Colonic mucosa (tissue), 4 donors: ENCODE data around the gene ACSL4. TPM values are rescaled to one million over a fixed set of nuclear protein-coding genes. Genes with fewer than 3 reads are reported as not detected.

Experiments used
- DNase-seq: peaks from one replicate; pipeline ENCODE4 v3.0.0-alpha.2; 2020
- H3K27ac ChIP-seq: fragments of 200-600 bp; one replicate; pipeline ENCODE4 v1.8.0; 2021
- H3K27me3 ChIP-seq: fragments of 200-600 bp; one replicate; pipeline ENCODE4 v1.8.0; 2021
- H3K36me3 ChIP-seq: fragments of 200-600 bp; one replicate; pipeline ENCODE4 v1.8.0; 2021
- H3K4me1 ChIP-seq: fragments of 200-600 bp; one replicate; pipeline ENCODE4 v1.8.0; 2021; ENCODE audit warnings: mild to moderate bottlenecking
- H3K4me3 ChIP-seq: fragments of 200-600 bp; one replicate; pipeline ENCODE4 v1.8.0; 2021
- H3K9ac ChIP-seq, 2 donors: one replicate each; pipeline ENCODE4 v1.7.0; 2013; ENCODE audit warnings: control low read depth in 2 of 2, low read depth in 2 of 2, low read length in 2 of 2
- H3K9me3 ChIP-seq: fragments of 200-600 bp; one replicate; pipeline ENCODE4 v1.8.0; 2021
- CTCF ChIP-seq: fragments of 200-600 bp; IDR thresholded peaks from one replicate; pipeline ENCODE4 v1.8.0; 2022; ENCODE audit warnings: antibody characterized with exemption, mild to moderate bottlenecking
- intact Hi-C: fragments of 100-400 bp; cut with DNase I; formaldehyde crosslinking; loops from one replicate; pipeline ENCODE4 v1.14.1; 2022
- total RNA-seq, 2 donors: library from RNA; stranded (reverse); fragmentation: NEBNext Ultra II Directional in 1 of 2; extraction: Animal tissue kit (Norgen Biotek cat#: 25700) in 1 of 2; gene quantifications; one replicate each; pipeline ENCODE4 v1.2.1, GENCODE V29; 2021
- donor health status: healthy.
- donor health status: DM: no; HTN: no; CAD: no.
- donor health status: DM: no; HTN: no; CAD: no.

ACSL4 gene
- total RNA-seq, 2 donors from 2014 or later, result 10.6 to 27.9 TPM

- no peak for TF ChIP-seq CTCF
- no peak overlapping the region for H3K9ac ChIP-seq
- H3K36me3 ChIP-seq, result no peaks in the 10 kb centered on the region
- no peak for DNase-seq
- H3K9me3 ChIP-seq, result no peaks in the 10 kb centered on the region
- H3K27me3 ChIP-seq, result no peaks in the 10 kb centered on the region
- H3K4me3 ChIP-seq, result no peak overlapping the region
- intact Hi-C loops, result loop anchor here (10.0 kb wide), 2 partner anchors 140 to 170 kb away; no protein-coding TSS in a partner anchor
- no peak overlapping the region for H3K27ac ChIP-seq
- H3K4me1 ChIP-seq, result no peaks in the 10 kb centered on the region
Measured at GRCh38 chrX:109714340-109714958, 18.6 kb downstream of the ACSL4 start.

- Histone ChIP-seq H3K27ac (no peak overlapping the region), H3K4me3 (no peak overlapping the region), H3K4me1 (no peaks in the 10 kb centered on the region), H3K36me3 (no peaks in the 10 kb centered on the region), H3K9ac (no peak overlapping the region), H3K9me3 (no peaks in the 10 kb centered on the region), H3K27me3 (no peaks in the 10 kb centered on the region)
- TF ChIP-seq CTCF, result no peak
- DNase-seq, result no peak
- intact Hi-C loops, result loop anchor here (10.0 kb wide), 2 partner anchors 145 to 175 kb away; no protein-coding TSS in a partner anchor
Measured at GRCh38 chrX:109710181-109710580, 22.9 kb downstream of the ACSL4 start.

- H3K27me3 ChIP-seq, result no peaks in the 10 kb centered on the region
- no peak for DNase-seq
- TF ChIP-seq CTCF, result no peak
- H3K4me3 ChIP-seq, result no peak overlapping the region
- H3K9ac ChIP-seq, result no peak overlapping the region
- H3K27ac ChIP-seq, result peak overlapping the region; percentile 19
- H3K36me3 ChIP-seq, result no peaks in the 10 kb centered on the region
- H3K4me1 ChIP-seq, result no peaks in the 10 kb centered on the region
- intact Hi-C loops, result no loop called here
- H3K9me3 ChIP-seq, result no peaks in the 10 kb centered on the region
Measured at GRCh38 chrX:109709129-109709631, 23.9 kb downstream of the ACSL4 start.

GRCh38 chrX:109707720-109708119 lies 25.3 kb downstream of the ACSL4 start:
- Histone ChIP-seq H3K4me1 (no peaks in the 10 kb centered on the region), H3K9ac (no peak overlapping the region), H3K36me3 (no peaks in the 10 kb centered on the region), H3K27me3 (no peaks in the 10 kb centered on the region), H3K4me3 (no peak overlapping the region), H3K27ac (no peak overlapping the region), H3K9me3 (no peaks in the 10 kb centered on the region)
- no peak for TF ChIP-seq CTCF
- intact Hi-C loops, result no loop called here
- DNase-seq, result no peak

- H3K27ac ChIP-seq, result no peak overlapping the region
- H3K4me1 ChIP-seq, result no peaks in the 10 kb centered on the region
- H3K9ac ChIP-seq, result no peak overlapping the region
- no peaks in the 10 kb centered on the region for H3K27me3 ChIP-seq
- H3K36me3 ChIP-seq, result no peaks in the 10 kb centered on the region
- intact Hi-C loops, result no loop called here
- no peak for TF ChIP-seq CTCF
- H3K9me3 ChIP-seq, result no peaks in the 10 kb centered on the region
- DNase-seq, result no peak
- no peak overlapping the region for H3K4me3 ChIP-seq
Measured at GRCh38 chrX:109707319-109707718, 25.7 kb downstream of the ACSL4 start.
